T-helper 9 cell (primary cell): ENCODE results near the gene TEPSIN.

Source experiments
- DNase-seq: peaks from one replicate; pipeline ENCODE4 v3.0.0-alpha.2; 2020

TEPSIN gene

DNA sequence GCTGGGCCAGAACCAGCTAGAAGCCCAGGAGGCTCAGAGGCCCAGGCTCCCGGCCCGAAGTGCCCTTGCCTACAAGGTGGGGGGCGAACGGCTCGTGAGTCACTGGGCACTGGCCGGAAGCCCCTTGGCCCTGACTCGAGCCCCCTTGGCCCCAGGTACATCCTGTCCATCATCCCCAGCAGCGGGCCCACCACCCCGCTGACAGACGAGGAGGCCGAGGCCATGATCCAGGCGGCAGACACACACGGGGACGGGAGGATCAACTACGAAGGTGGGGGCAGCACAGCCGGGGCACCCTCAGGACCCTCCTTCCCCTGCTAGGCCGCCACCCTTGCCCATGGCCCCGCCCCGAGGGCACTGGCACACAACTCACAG is 57.1 kb downstream of the TEPSIN start:
- no peak for DNase-seq

GRCh38 chr17:81180836-81181810 is 57.7 kb downstream of the TEPSIN start:
- DNase-seq: no peak

GRCh38 chr17:81179861-81180260 is 59.0 kb downstream of the TEPSIN start:
- DNase-seq: no peak

GRCh38 chr17:81179220-81179619 is 59.6 kb downstream of the TEPSIN start:
- DNase-seq: no peak
